GM18861 (cell line): Measurements from ENCODE around the gene TFF2.

Source experiments
- ATAC-seq: cut with Tn5 transposase; IDR thresholded peaks from one replicate; pipeline ENCODE4 v1.9.1; 2021; ENCODE audit not compliant: unreplicated experiment

Gene TFF2

GRCh38 chr21:42350927-42351426 is at the start of gene TFF2:
Gene TFF2 (minus strand): TSS chr21:42350994. CDS start chr21:42350957, 37 bp downstream.
- no peak for ATAC-seq

- no peak for ATAC-seq
Observed at GRCh38 chr21:42400525-42400924, 49.7 kb upstream of the TFF2 start.

GRCh38 chr21:42398436-42399028 is 47.7 kb upstream of the TFF2 start:
- no peak for ATAC-seq

- ATAC-seq, result no peak
Observed at GRCh38 chr21:42397746-42398394, 47.1 kb upstream of the TFF2 start.

GRCh38 chr21:42396799-42397745 is 46.3 kb upstream of the TFF2 start:
- ATAC-seq, result no peak

- ATAC-seq, result no peak
Observed at GRCh38 chr21:42395905-42396651, 45.3 kb upstream of the TFF2 start, which contains the start of gene TMPRSS3. Gene TMPRSS3 (minus strand): TSS chr21:42396052. CDS start chr21:42395417, 635 bp downstream.

GRCh38 chr21:42395302-42395701 is 44.5 kb upstream of the TFF2 start:
- no peak for ATAC-seq

- ATAC-seq, result no peak
Observed at GRCh38 chr21:42393443-42393950, 42.7 kb upstream of the TFF2 start.

- peak; percentile 64 for ATAC-seq
Observed at GRCh38 chr21:42392731-42393442, 42.1 kb upstream of the TFF2 start.

- ATAC-seq, result no peak
Observed at GRCh38 chr21:42391297-42391696, 40.5 kb upstream of the TFF2 start.

- ATAC-seq, result no peak
Observed at GRCh38 chr21:42390696-42391095, 39.9 kb upstream of the TFF2 start.

- ATAC-seq, result no peak
Observed at GRCh38 chr21:42390193-42390592, 39.4 kb upstream of the TFF2 start.

GRCh38 chr21:42389449-42389835 is 38.6 kb upstream of the TFF2 start:
- no peak for ATAC-seq

- ATAC-seq, result no peak
Observed at GRCh38 chr21:42388740-42389448, 38.1 kb upstream of the TFF2 start.

GRCh38 chr21:42387843-42388340 is 37.1 kb upstream of the TFF2 start:
- no peak for ATAC-seq

- ATAC-seq, result no peak
Observed at GRCh38 chr21:42387164-42387563, 36.4 kb upstream of the TFF2 start.

GRCh38 chr21:42386034-42386591 is 35.3 kb upstream of the TFF2 start:
- ATAC-seq, result no peak

- no peak for ATAC-seq
Observed at GRCh38 chr21:42385619-42386018, 34.8 kb upstream of the TFF2 start.

GRCh38 chr21:42384989-42385388 is 34.2 kb upstream of the TFF2 start:
- no peak for ATAC-seq
